HG03378 (cell line): ENCODE measurements around the gene ROBO1.
"Not testable (repeated sequence)": the region's sequence is repeated elsewhere in the genome, so short reads cannot be mapped to it uniquely, and the experiment has no call there.

Source experiments
- ATAC-seq: cut with Tn5 transposase; IDR thresholded peaks from one replicate; pipeline ENCODE4 v1.9.1; 2021; ENCODE audit warnings: mild to moderate bottlenecking, moderate library complexity; ENCODE audit not compliant: unreplicated experiment

ROBO1 gene

GRCh38 chr3:78764634-78765033 lies 1003.2 kb downstream of the ROBO1 start:
- no peak for ATAC-seq

- no peak for ATAC-seq
These were observed 1005.7 kb downstream of the ROBO1 start for GRCh38 chr3:78762121-78762520.

GRCh38 chr3:78761126-78761525 lies 1006.7 kb downstream of the ROBO1 start:
- no peak for ATAC-seq

- no peak for ATAC-seq
These were observed 1010.1 kb downstream of the ROBO1 start for GRCh38 chr3:78757731-78758130.

- ATAC-seq: no peak
These were observed 1013.6 kb downstream of the ROBO1 start for GRCh38 chr3:78754066-78754743.

GRCh38 chr3:78751266-78751665 lies 1016.5 kb downstream of the ROBO1 start:
- ATAC-seq: no peak

GRCh38 chr3:78750291-78750690 lies 1017.5 kb downstream of the ROBO1 start:
- not testable (repeated sequence) for ATAC-seq

GRCh38 chr3:78749056-78749455 lies 1018.7 kb downstream of the ROBO1 start:
- no peak for ATAC-seq

- no peak for ATAC-seq
These were observed 1022.0 kb downstream of the ROBO1 start for GRCh38 chr3:78745847-78746246.

- ATAC-seq: no peak
These were observed 1025.3 kb downstream of the ROBO1 start for GRCh38 chr3:78742491-78742890.

GRCh38 chr3:78742041-78742440 lies 1025.8 kb downstream of the ROBO1 start:
- no peak for ATAC-seq

- ATAC-seq: no peak
These were observed 1026.6 kb downstream of the ROBO1 start for GRCh38 chr3:78741066-78741645.

- ATAC-seq: no peak
These were observed 1029.0 kb downstream of the ROBO1 start for GRCh38 chr3:78738833-78739232.

GRCh38 chr3:78737988-78738387 lies 1029.8 kb downstream of the ROBO1 start:
- no peak for ATAC-seq

GRCh38 chr3:78736863-78737262 lies 1030.9 kb downstream of the ROBO1 start:
- ATAC-seq: no peak

- no peak for ATAC-seq
These were observed 1033.7 kb downstream of the ROBO1 start for GRCh38 chr3:78734048-78734637.

GRCh38 chr3:78732893-78733292 lies 1034.9 kb downstream of the ROBO1 start:
- no peak for ATAC-seq

- ATAC-seq: no peak
These were observed 1035.3 kb downstream of the ROBO1 start for GRCh38 chr3:78732471-78732870.

GRCh38 chr3:78729946-78730345 lies 1037.9 kb downstream of the ROBO1 start:
- no peak for ATAC-seq

GRCh38 chr3:78728406-78729145 lies 1039.2 kb downstream of the ROBO1 start:
- ATAC-seq: no peak

GRCh38 chr3:78726545-78726944 lies 1041.3 kb downstream of the ROBO1 start:
- no peak for ATAC-seq
